Measurements from ENCODE around the gene CETN1.
A peak's percentile ranks its signal among the peaks of the same experiment; 100 is the strongest.

The CETN1 gene

DNA sequence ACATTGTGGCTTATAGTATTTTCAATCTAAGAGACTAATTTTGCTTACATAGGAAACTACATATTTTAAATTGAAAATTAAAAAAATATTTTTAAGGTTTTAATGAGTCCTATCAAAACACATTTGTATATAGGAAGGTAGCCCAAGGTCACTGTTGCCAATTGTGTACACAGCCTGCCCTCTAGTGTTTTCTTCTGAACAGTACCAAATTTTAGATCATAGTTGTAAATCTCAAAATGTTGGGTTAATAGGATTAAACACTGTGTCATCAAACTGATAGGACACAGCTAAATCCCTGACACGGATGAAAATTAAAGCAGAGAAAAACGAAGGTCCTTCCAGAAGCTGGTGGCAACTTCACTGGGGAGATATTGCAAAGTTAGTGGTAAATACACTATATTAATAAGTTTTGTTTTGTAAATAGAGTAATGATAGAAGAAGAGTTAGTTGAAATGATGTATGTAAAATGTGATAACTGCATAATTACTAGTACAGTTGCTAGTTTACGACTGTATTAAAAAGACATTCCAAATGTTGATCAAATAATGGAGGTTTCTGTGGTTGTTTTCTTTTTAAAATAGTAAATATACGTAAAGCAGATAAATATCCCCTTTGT, 36.3 kb downstream of the CETN1 start:
- no peak overlapping the region for H3K4me2 ChIP-seq (ENCODE audit: low read depth, low read length, poor library complexity, severe bottlenecking)
- no peaks in the 10 kb centered on the region for H3K36me3 ChIP-seq (ENCODE audit: low read length)
- H3K4me3 ChIP-seq (ENCODE audit: insufficient read depth, low read length, poor library complexity, severe bottlenecking) = no peak overlapping the region
- no peaks in the 10 kb centered on the region for H4K20me1 ChIP-seq (ENCODE audit: low read depth, low read length)
- H3K9me3 ChIP-seq (ENCODE audit: insufficient read depth, low read length) = no peaks in the 10 kb centered on the region
- no peaks in the 10 kb centered on the region for H3K27me3 ChIP-seq (ENCODE audit: low read length)
- H3K27ac ChIP-seq (ENCODE audit: low read depth, low read length) = no peak overlapping the region
- H3K9me2 ChIP-seq (replicated peaks; ENCODE audit: insufficient read depth, low read length) = no peaks in the 10 kb centered on the region
- no peaks in the 10 kb centered on the region for H3F3A ChIP-seq (ENCODE audit: insufficient read depth)
- no peak overlapping the region for H3K9ac ChIP-seq (ENCODE audit: low read length)
- TF ChIP-seq EZH2phosphoT487 (conservative IDR thresholded peaks at IDR 0.05; ENCODE audit: low read length) = no peak
- TF ChIP-seq, protein P1, sequence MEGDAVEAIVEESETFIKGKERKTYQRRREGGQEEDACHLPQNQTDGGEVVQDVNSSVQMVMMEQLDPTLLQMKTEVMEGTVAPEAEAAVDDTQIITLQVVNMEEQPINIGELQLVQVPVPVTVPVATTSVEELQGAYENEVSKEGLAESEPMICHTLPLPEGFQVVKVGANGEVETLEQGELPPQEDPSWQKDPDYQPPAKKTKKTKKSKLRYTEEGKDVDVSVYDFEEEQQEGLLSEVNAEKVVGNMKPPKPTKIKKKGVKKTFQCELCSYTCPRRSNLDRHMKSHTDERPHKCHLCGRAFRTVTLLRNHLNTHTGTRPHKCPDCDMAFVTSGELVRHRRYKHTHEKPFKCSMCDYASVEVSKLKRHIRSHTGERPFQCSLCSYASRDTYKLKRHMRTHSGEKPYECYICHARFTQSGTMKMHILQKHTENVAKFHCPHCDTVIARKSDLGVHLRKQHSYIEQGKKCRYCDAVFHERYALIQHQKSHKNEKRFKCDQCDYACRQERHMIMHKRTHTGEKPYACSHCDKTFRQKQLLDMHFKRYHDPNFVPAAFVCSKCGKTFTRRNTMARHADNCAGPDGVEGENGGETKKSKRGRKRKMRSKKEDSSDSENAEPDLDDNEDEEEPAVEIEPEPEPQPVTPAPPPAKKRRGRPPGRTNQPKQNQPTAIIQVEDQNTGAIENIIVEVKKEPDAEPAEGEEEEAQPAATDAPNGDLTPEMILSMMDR (IDR thresholded peaks at IDR 0.05; ENCODE audit: insufficient read depth, low read length, poor library complexity, severe bottlenecking) = peak; percentile 31
- no peaks in the 10 kb centered on the region for H3K79me2 ChIP-seq (ENCODE audit: insufficient read depth, low read length)
- no peak overlapping the region for H2AFZ ChIP-seq (ENCODE audit: low read depth, low read length, severe bottlenecking)

DNA sequence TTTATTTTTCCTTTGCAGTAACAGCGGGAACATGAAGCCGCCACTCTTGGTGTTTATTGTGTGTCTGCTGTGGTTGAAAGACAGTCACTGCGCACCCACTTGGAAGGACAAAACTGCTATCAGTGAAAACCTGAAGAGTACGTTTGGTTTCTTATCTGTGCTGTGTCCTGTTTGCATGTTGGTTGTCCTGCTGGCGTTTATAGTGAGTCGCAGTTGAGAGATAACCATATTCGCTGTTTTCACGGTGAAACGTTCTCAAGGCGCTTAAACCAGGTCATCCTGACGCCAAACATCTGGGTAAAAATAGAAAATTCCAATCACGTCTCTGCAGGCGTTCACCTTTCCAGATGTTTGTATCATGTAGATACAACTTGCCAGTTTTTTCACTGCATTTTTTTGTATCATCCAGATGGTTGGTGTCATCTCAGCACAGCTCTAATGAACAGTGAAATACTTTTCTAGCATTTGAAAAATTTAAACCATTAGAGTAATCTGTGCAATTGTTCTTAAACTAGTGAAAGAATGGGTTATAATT, 37.9 kb downstream of the CETN1 start:
- no peaks in the 10 kb centered on the region for H3K27me3 ChIP-seq (ENCODE audit: low read length)
- H3K9me3 ChIP-seq (ENCODE audit: insufficient read depth, low read length) = no peaks in the 10 kb centered on the region
- no peak overlapping the region for H3K9ac ChIP-seq (ENCODE audit: low read length)
- H2AFZ ChIP-seq (ENCODE audit: low read depth, low read length, severe bottlenecking) = no peak overlapping the region
- H3K27ac ChIP-seq (ENCODE audit: low read depth, low read length) = no peak overlapping the region
- H3K4me2 ChIP-seq (ENCODE audit: low read depth, low read length, poor library complexity, severe bottlenecking) = no peak overlapping the region
- no peaks in the 10 kb centered on the region for H3K9me2 ChIP-seq (replicated peaks; ENCODE audit: insufficient read depth, low read length)
- no peak overlapping the region for H3K4me3 ChIP-seq (ENCODE audit: insufficient read depth, low read length, poor library complexity, severe bottlenecking)
- no peaks in the 10 kb centered on the region for H3F3A ChIP-seq (ENCODE audit: insufficient read depth)
- no peaks in the 10 kb centered on the region for H3K36me3 ChIP-seq (ENCODE audit: low read length)
- no peaks in the 10 kb centered on the region for H4K20me1 ChIP-seq (ENCODE audit: low read depth, low read length)
- H3K79me2 ChIP-seq (ENCODE audit: insufficient read depth, low read length) = no peaks in the 10 kb centered on the region
- TF ChIP-seq, protein P1 (IDR thresholded peaks at IDR 0.05; ENCODE audit: insufficient read depth, low read length, poor library complexity, severe bottlenecking) = no peak
- TF ChIP-seq EZH2phosphoT487 (conservative IDR thresholded peaks at IDR 0.05; ENCODE audit: low read length) = no peak

DNA sequence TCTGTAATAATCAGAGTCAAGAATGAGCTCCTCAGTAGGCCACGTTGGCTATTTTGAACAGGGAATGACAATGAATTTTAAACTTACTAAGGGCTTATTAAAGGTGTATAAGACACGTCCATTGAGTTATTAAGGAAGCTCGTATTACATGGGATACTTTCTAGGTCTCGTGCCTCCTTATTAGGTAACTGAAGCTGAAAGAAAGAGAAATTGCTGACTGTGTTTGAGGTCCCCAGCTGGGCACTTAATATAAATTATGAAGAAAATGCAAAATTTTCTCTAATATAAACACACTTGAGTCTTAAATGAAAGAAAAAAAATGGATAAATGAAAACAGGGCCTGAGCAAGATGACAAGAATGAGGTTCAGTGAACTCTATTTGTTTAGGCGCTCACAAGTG, 38.4 kb downstream of the CETN1 start:
- no peaks in the 10 kb centered on the region for H3K9me2 ChIP-seq (replicated peaks; ENCODE audit: insufficient read depth, low read length)
- no peaks in the 10 kb centered on the region for H3K79me2 ChIP-seq (ENCODE audit: insufficient read depth, low read length)
- no peaks in the 10 kb centered on the region for H3K36me3 ChIP-seq (ENCODE audit: low read length)
- H4K20me1 ChIP-seq (ENCODE audit: low read depth, low read length) = no peaks in the 10 kb centered on the region
- H2AFZ ChIP-seq (ENCODE audit: low read depth, low read length, severe bottlenecking) = no peak overlapping the region
- no peak for TF ChIP-seq EZH2phosphoT487 (conservative IDR thresholded peaks at IDR 0.05; ENCODE audit: low read length)
- TF ChIP-seq, protein P1 (IDR thresholded peaks at IDR 0.05; ENCODE audit: insufficient read depth, low read length, poor library complexity, severe bottlenecking) = no peak
- no peaks in the 10 kb centered on the region for H3K27me3 ChIP-seq (ENCODE audit: low read length)
- no peak overlapping the region for H3K27ac ChIP-seq (ENCODE audit: low read depth, low read length)
- no peak overlapping the region for H3K4me2 ChIP-seq (ENCODE audit: low read depth, low read length, poor library complexity, severe bottlenecking)
- no peaks in the 10 kb centered on the region for H3F3A ChIP-seq (ENCODE audit: insufficient read depth)
- no peak overlapping the region for H3K4me3 ChIP-seq (ENCODE audit: insufficient read depth, low read length, poor library complexity, severe bottlenecking)
- H3K9ac ChIP-seq (ENCODE audit: low read length) = no peak overlapping the region
- no peaks in the 10 kb centered on the region for H3K9me3 ChIP-seq (ENCODE audit: insufficient read depth, low read length)
